Erythroblast (primary cell): ENCODE data around the gene BBS4.
"Not testable (repeated sequence)": the region's sequence is repeated elsewhere in the genome, so short reads cannot be mapped to it uniquely, and the experiment has no call there.

ENCODE experiments used
- DNase-seq, 2 experiments: peaks; one replicate each; lab custom pipeline; 2025; lab: John Stamatoyannopoulos, UW
- GATA1 ChIP-seq: IDR thresholded peaks from 2 replicates; pipeline ENCODE4 v1.6.1; 2011; ENCODE audit warnings: low read depth, mild to moderate bottlenecking, control low read depth, low read length, moderate library complexity
- POLR2A ChIP-seq: IDR thresholded peaks from 2 replicates; pipeline ENCODE4 v1.6.1; 2011; ENCODE audit warnings: mild to moderate bottlenecking, low read length

The BBS4 gene, protein sequence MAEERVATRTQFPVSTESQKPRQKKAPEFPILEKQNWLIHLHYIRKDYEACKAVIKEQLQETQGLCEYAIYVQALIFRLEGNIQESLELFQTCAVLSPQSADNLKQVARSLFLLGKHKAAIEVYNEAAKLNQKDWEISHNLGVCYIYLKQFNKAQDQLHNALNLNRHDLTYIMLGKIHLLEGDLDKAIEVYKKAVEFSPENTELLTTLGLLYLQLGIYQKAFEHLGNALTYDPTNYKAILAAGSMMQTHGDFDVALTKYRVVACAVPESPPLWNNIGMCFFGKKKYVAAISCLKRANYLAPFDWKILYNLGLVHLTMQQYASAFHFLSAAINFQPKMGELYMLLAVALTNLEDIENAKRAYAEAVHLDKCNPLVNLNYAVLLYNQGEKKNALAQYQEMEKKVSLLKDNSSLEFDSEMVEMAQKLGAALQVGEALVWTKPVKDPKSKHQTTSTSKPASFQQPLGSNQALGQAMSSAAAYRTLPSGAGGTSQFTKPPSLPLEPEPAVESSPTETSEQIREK

DNA sequence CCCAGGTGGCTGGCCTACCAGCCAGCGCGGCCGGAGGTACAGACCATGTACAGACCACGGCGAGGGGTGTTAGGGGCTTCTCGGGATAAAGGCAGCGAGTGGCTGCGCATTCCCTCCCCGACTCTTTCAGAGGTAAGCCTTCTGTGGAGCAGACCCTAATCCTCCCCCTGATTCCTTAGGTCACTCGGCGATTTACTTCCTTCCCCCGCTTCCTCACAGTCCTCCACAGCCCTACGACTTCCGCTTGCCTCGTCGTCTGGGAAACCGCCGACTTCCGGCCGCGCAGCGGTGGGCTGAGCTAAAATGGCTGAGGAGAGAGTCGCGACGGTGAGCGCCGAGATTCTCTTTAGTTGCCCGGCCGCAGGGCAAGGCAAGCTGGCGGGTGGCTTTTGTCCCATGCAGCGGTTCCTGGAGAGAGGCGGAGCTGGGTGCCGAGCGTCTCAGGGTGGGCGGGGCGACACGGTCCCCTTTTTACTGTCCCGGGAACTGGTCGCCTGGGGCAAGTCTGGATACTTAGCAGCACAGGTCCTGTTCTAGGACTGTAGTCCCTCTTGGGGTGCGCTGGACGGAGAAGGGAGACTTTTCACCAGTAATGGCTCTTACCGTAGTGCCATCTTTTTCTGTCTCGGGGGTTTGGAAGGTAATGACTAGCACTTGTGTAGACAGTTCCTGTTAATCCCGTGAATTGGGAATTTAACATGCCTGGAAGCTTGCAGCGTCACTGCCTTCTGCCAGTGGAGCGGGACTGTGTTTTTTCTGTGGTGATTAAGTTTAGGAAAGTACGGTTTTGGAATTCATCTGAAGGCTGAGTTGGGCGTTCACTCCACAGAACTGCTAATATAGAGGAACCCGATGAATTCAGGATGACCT, at the start of gene BBS4, which contains the start of gene HIGD2B:
Gene BBS4, plus strand, starts transcription at position 283 of the 870 bp plus-strand sequence. Its CDS starts 21 bp downstream, at position 304.
Gene HIGD2B, minus strand, starts transcription at position 258 of the 870 bp plus-strand sequence. CDS start 9,808 bp downstream, outside the sequence.
- peak; percentile 95 for TF ChIP-seq POLR2A
- TF ChIP-seq GATA1: no peak
- no peak for DNase-seq

DNA sequence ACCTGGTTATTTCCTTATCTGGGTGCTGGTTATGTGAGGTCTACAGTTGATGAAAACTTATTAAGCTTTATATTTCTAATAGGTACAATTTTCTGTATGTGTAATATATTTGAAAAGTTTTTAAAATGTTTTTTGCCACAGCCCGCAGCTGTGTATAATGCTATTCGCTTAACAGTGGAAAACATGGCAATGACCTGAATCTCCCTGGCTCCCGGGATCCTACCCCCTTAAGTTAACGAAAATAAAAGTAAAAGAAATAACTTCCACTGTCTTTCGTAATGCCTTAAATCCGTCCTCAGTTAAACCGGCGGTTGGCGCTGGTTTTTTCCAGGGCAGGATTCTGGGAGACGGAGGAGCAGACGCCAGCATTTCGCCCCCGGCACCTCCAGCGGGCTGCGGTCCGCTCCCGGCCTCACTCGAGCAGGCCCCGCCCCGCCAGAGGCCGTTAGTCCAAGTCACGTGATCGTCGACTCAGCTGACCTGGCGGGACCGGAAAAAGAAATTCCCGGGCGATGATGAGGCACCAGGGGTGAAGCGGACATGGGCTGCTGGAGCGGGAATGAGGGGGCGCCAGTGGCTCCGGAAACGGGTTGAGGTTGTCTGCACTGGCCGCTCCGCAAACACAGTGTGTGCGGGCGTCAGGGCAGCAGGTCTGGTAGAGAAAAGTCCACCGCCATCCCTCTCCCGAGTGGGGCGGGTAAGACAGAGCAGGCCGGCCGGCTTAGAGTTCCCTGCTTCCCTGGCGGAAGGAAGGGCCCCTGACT, 49.3 kb upstream of the BBS4 start:
- DNase-seq: not testable (repeated sequence)

DNA sequence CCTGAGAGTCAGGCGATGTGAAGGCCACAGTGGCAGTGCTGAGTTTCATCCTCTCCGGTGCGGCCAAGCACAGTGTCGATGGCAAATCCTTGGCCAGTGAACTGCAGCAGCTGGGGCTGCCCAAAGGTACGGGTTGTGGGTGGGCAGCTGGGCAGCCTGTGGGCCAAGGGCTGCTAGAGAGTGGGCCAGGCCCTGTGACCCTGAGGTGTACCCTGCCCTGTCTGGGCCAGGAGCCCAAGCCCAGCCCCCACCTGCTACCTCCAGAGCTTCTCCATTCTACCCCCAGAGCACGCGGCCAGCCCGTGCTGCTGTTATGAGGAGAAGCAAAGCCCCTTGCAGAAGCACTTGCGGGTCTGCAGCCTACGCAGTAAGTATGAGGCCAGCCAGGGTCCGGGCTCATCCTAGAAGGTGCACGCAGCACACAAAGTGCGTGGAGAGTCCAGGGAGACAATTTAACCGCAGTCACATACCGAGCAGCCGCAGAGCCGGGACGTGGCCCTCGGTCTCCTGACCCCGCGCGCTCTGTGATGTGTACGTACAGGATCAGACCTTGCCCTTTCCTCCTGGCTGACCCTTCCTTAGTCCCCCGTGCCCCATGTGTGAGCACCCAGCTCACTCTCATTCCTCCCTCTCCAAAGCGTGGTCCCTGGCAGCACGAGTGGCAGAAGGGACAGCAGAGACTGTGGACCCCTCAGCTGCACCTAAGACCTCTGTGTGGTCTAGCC, 46.1 kb upstream of the BBS4 start:
- DNase-seq: not testable (repeated sequence)

DNA sequence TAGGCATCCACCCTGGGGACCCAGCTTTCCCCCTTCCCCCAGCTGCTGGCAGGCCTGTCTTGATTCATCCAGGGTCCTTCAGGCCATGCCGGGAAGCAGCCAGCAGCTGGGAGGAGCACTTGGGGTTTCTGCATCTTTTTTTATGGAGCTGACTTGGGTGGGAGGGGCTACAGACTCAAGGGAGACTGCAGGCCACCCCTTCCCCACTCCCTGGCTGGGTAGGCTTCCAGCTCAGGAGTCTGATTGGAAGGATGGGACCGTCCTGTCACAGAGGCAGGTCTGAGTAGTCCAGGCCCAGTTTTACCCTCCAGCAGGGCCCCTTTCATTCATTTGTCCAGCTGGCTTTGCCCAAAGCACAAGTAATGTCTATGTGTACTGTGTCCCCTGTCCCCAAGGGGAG, 43.7 kb upstream of the BBS4 start:
- not testable (repeated sequence) for DNase-seq

DNA sequence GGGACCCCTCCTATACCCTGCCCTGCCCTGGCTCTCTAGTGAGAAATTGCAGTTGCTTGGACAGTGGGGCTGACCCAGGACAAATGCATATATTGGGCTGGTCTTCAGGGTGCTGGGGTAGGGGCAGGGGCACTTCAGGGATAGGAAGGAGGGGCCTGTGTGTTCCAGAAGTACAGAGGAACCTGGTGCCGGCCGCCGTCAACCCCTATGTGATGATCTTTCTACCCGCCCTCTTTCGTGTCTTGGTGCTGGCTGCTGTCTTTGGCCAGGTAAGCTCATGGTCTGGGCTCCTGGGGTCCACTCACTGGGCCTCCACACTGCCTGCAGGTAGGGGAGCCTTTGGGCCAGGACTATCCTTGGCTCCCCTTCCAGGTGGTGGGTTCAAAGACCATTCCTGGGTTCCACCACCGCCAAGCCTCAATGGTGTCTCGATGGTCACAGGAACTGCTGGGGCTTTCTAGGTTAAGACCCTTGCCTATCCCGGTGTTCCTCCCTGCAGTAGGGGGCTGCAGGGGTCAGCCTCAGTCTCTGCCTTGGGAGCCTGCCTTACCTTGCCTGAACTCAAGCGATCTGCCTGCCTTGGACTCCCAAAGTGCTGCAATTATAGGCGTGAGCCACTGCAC, 37.3 kb upstream of the BBS4 start:
- DNase-seq: not testable (repeated sequence)

DNA sequence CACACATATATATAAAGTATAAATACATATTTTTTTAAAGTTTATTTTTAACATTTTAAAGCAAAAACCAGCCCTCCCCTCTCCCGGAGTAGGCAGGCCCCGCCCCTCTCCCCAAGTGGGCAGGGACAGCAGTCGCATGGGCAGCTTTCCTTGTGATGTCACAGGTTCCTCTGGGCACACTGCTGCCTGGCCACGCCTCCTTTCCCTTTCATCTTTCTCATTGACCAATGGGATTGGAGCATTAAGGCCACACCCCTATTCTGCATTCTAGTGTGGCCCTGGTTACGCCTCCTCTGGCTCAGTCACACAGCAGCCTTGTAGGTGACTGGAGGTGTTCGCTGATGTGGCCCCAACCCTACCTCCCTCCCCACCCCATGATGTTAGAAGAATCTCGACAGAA, 31.6 kb upstream of the BBS4 start, which contains the start of gene GOLGA6B:
Gene GOLGA6B, plus strand, starts transcription at position 301 of the 400 bp plus-strand sequence. Its CDS starts 41 bp downstream, at position 342.
- DNase-seq: not testable (repeated sequence)

DNA sequence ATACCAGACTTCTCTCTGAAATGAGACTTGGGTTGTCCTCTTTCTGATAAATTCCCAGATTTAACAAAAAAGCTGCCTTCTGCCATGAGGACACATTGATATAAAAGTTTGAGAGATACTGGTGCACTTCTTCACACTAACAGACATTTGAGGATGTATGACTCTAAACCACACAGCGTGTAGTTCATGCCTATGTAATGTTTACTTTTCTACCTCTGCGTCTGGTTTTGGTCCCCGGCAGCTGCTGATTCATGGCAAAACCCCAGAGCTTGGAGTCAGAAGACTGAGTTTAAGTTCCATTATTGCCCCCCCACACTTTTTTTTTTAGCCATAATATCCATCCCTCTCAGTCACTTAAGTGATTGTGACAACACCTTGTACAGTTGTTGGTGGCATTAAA, 30.0 kb upstream of the BBS4 start:
- DNase-seq: not testable (repeated sequence)

DNA sequence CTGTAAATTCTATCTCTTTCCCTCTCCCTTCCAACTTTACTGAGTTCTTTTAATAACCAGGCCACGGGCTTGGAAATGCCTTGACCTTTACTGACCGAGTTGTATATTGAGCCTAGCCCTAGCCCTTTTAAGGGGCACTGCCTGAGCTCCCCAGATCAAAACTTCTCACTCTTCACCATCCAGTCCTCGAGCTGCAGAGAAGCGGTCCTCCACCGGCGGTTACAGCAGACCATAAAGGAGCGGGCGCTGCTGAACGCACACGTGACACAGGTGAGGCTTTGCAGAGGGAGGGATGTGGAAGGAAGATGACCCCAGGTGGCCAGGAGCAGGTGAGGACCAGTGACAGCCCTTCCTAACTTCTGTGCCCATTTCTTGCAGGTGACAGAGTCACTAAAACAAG, 24.9 kb upstream of the BBS4 start:
- DNase-seq: not testable (repeated sequence)

DNA sequence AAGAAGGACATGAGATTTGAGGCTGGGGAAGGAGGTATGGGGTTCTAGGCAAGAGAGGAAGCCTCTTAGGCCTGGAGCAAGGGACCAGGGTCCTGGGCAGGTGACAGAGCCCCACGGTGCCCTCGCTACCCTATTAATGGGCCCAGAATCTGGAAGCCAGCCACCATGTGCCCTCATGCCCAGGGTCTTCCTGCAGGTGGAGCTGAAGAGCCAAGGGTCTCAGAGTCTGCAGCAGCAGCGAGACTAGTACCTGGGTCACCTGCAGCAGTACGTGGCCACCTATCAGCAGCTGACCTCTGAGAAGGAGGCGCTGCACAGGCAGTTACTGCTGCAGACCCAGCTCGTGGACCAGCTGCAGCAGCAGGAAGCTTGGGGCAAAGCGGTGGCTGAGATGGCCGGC, 22.1 kb upstream of the BBS4 start:
- not testable (repeated sequence) for DNase-seq

DNA sequence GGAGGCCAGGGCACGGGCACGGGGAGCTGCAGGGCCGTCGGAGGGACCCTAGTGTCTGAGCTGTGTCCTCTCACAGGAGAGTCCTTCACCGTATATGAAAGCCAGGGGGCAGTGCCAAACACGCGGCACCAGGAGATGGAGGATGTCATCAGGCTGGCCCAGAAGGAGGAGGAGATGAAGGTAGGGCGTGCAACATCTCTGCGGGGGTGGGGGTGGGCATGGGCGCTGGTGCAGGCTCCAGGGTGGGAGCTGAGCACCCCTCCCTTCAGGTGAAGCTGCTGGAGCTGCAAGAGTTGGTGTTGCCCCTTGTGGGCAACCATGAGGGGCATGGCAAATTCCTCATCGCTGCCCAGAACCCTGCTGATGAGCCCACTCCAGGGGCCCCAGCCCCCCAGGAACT, 20.3 kb upstream of the BBS4 start:
- not testable (repeated sequence) for DNase-seq

DNA sequence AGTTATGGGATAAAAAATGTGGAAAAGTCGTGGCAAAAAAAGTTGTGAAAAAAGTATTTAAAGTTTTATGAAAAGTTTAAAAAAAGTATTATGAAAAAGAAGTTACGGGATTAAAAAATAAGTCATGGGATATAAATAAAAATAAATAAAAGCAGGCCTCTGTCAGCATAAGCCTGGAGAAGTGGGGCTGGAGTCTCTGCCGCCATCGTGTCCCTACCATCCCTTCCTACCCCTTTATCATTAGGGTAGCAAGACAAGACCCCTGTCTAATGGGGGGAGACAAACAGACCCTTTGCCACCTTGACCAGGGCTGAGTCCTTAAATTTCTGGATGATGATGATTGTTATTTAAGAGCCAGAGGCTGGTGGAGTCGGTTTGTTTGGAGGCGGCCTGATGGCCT, 16.2 kb upstream of the BBS4 start:
- DNase-seq: not testable (repeated sequence)

DNA sequence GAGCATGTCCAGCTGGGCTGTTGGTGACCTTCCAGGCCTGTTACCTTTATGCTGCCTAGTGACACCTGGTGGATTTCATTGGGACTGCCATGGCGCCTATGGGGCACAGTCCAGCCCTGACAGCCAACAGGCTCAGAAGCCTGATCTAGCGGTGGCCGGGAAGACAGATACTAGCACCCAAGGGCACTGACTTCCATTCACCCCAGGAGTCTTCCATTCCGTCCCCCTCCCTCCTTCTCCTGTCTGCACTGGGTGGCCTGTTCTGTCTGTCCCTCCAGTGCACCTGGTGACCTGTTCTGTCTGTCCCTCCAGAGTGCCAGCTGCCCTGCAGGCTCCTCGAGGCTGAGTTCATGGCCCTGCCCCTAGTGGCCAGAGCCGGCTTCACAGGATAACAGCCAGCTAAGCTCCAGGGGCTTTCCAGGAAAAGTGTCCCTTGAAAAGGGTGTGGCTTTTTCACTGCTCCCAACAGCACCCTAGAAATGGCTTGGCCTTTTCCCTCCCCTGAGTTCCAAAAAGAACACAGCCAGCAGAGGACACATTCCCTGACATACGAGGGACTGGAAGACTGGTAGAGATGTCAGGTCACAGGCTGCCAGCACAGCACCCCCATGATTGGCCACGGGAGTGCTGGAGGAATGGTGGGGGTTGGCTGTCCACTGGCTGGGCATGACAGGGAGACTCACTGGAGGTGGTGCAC, 15.2 kb upstream of the BBS4 start:
- DNase-seq: not testable (repeated sequence)

DNA sequence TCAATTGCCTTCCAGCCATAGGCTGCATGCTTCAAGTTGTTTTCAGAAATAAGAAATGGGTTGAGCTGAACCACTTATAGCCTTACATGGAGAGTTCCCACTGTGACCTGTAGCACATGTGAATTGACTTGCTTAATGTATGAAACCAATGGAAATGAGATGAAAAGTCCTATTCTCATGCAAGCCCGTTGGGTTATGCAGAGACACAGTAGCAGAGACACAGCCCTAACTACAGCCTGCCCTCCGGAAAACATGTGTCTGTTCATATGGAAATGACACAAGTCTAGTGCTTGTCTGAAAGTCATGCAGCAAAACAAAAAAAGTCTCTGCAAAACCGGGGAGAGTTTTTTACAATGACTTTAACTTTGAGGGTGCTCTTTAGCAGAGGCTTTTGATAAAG, 14.5 kb upstream of the BBS4 start:
- no peak for DNase-seq
- TF ChIP-seq POLR2A (no peak), GATA1 (no peak)
